H1 (cell line): ENCODE results near the gene ZSCAN25. TPM values are rescaled to one million over a fixed set of nuclear protein-coding genes. Genes with fewer than 3 reads are reported as not detected.

Experiments
- GABPA ChIP-seq: IDR thresholded peaks from 2 replicates; pipeline ENCODE4 v1.6.1; 2011; ENCODE audit warnings: mild to moderate bottlenecking, low read length, moderate library complexity, borderline replicate concordance; ENCODE audit not compliant: insufficient read depth
- polyA plus RNA-seq, 7 experiments: library from polyadenylated mRNA; depleted of rRNA in 3 of 7; stranded (reverse) in 5 of 7; unstranded in 2 of 7; fragments of >200 nt in 5 of 7; fragments of 200-250 nt in 2 of 7; gene quantifications; 1 replicate in 5 of 7; 2 replicates in 1 of 7; 4 replicates in 1 of 7; pipeline versions ENCODE4 v1.2.1 to v1.2.3, GENCODE V29; 2011 to 2013; ENCODE audit warnings: missing spikeins in 2 of 7, mixed read lengths in 2 of 7
- total RNA-seq: library from RNA; stranded (reverse); fragmentation: NEBNext Ultra II Directional; extraction: Animal tissue kit (Norgen Biotek cat#: 25700); gene quantifications from 2 replicates; pipeline ENCODE4 v1.2.1, GENCODE V29; 2021

ZSCAN25 gene
- total and polyA plus RNA-seq, 2 of the 8 experiments (the other 6 are each of a cell fraction or from before 2014, with no cell fraction given) = 10.1 to 18.6 TPM

GRCh38 chr7:99614495-99614894 is 2.3 kb upstream of the ZSCAN25 start (continued):
- TF ChIP-seq GABPA = no peak
